ENCODE measurements around the gene FMN1.

Gene FMN1

DNA sequence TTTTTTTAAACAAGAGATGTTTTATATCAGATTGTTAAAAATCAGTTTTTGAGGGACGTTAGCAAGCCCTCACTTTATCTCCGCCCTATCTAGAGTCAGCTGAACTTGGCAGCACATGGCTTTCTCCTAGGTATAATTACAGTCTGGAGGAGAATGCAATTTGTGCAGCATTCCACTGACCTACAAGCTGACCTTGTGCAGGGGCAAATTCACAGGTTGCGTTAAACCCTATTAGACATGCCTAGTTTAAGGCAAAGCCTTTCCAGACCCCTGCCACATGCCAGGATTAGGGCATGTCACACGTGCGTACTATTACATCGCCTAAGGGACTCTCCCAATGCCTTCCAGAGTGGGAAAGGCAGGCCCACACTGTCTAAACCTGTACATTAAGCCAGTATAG, 252.7 kb downstream of the FMN1 start:
- H3F3A ChIP-seq (ENCODE audit: control insufficient read depth, insufficient read depth): no peaks in the 10 kb centered on the region
- no peaks in the 10 kb centered on the region for H3K4me1 ChIP-seq (ENCODE audit: control insufficient read depth, low read length)
- H3K27me3 ChIP-seq (ENCODE audit: control insufficient read depth, low read length): peaks cover 15% of the 10 kb centered on the region
- H3K9me3 ChIP-seq (ENCODE audit: control insufficient read depth, insufficient read depth, low read length): no peaks in the 10 kb centered on the region
- no peaks in the 10 kb centered on the region for H4K20me1 ChIP-seq (ENCODE audit: control insufficient read depth, insufficient read depth, low read depth, low read length)
- no peak overlapping the region for H3K4me3 ChIP-seq (ENCODE audit: low read length)
- H3K9me2 ChIP-seq (replicated peaks; ENCODE audit: control insufficient read depth, low read length): no peaks in the 10 kb centered on the region
- no peaks in the 10 kb centered on the region for H3K36me3 ChIP-seq (ENCODE audit: control insufficient read depth, low read length)
- no peak overlapping the region for H3K27ac ChIP-seq (ENCODE audit: low read depth, low read length)
- H3K79me2 ChIP-seq (ENCODE audit: control insufficient read depth, low read length): no peaks in the 10 kb centered on the region
- no peak overlapping the region for H3K4me2 ChIP-seq (ENCODE audit: low read length)
- TF ChIP-seq EZH2phosphoT487 (IDR thresholded peaks at IDR 0.05; ENCODE audit: borderline replicate concordance, low read length): no peak
- TF ChIP-seq, protein P1, sequence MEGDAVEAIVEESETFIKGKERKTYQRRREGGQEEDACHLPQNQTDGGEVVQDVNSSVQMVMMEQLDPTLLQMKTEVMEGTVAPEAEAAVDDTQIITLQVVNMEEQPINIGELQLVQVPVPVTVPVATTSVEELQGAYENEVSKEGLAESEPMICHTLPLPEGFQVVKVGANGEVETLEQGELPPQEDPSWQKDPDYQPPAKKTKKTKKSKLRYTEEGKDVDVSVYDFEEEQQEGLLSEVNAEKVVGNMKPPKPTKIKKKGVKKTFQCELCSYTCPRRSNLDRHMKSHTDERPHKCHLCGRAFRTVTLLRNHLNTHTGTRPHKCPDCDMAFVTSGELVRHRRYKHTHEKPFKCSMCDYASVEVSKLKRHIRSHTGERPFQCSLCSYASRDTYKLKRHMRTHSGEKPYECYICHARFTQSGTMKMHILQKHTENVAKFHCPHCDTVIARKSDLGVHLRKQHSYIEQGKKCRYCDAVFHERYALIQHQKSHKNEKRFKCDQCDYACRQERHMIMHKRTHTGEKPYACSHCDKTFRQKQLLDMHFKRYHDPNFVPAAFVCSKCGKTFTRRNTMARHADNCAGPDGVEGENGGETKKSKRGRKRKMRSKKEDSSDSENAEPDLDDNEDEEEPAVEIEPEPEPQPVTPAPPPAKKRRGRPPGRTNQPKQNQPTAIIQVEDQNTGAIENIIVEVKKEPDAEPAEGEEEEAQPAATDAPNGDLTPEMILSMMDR (IDR thresholded peaks at IDR 0.05; ENCODE audit: low read depth, low read length, poor library complexity, severe bottlenecking): no peak

GRCh38 chr15:32936976-32937375, 257.5 kb downstream of the FMN1 start:
- no peak for TF ChIP-seq EZH2phosphoT487 (IDR thresholded peaks at IDR 0.05; ENCODE audit: borderline replicate concordance, low read length)
- TF ChIP-seq, protein P1 (IDR thresholded peaks at IDR 0.05; ENCODE audit: low read depth, low read length, poor library complexity, severe bottlenecking): no peak
- H3K4me2 ChIP-seq (ENCODE audit: low read length): no peak overlapping the region
- H3K27me3 ChIP-seq (ENCODE audit: control insufficient read depth, low read length): peaks cover 34% of the 10 kb centered on the region
- H4K20me1 ChIP-seq (ENCODE audit: control insufficient read depth, insufficient read depth, low read depth, low read length): no peaks in the 10 kb centered on the region
- no peaks in the 10 kb centered on the region for H3K36me3 ChIP-seq (ENCODE audit: control insufficient read depth, low read length)
- H3K4me3 ChIP-seq (ENCODE audit: low read length): no peak overlapping the region
- H3K27ac ChIP-seq (ENCODE audit: low read depth, low read length): no peak overlapping the region
- no peaks in the 10 kb centered on the region for H3K4me1 ChIP-seq (ENCODE audit: control insufficient read depth, low read length)
- H3K79me2 ChIP-seq (ENCODE audit: control insufficient read depth, low read length): no peaks in the 10 kb centered on the region
- H3K9me2 ChIP-seq (replicated peaks; ENCODE audit: control insufficient read depth, low read length): no peaks in the 10 kb centered on the region
- no peaks in the 10 kb centered on the region for H3K9me3 ChIP-seq (ENCODE audit: control insufficient read depth, insufficient read depth, low read length)
- H3F3A ChIP-seq (ENCODE audit: control insufficient read depth, insufficient read depth): no peaks in the 10 kb centered on the region

- H3K27me3 ChIP-seq (ENCODE audit: control insufficient read depth, low read length): peaks cover 36% of the 10 kb centered on the region
- no peak overlapping the region for H3K4me3 ChIP-seq (ENCODE audit: low read length)
- no peaks in the 10 kb centered on the region for H4K20me1 ChIP-seq (ENCODE audit: control insufficient read depth, insufficient read depth, low read depth, low read length)
- H3K36me3 ChIP-seq (ENCODE audit: control insufficient read depth, low read length): no peaks in the 10 kb centered on the region
- H3F3A ChIP-seq (ENCODE audit: control insufficient read depth, insufficient read depth): no peaks in the 10 kb centered on the region
- no peak overlapping the region for H3K4me2 ChIP-seq (ENCODE audit: low read length)
- H3K9me2 ChIP-seq (replicated peaks; ENCODE audit: control insufficient read depth, low read length): no peaks in the 10 kb centered on the region
- H3K9me3 ChIP-seq (ENCODE audit: control insufficient read depth, insufficient read depth, low read length): no peaks in the 10 kb centered on the region
- TF ChIP-seq, protein P1 (IDR thresholded peaks at IDR 0.05; ENCODE audit: low read depth, low read length, poor library complexity, severe bottlenecking): peak; percentile 67
- no peak for TF ChIP-seq EZH2phosphoT487 (IDR thresholded peaks at IDR 0.05; ENCODE audit: borderline replicate concordance, low read length)
- no peaks in the 10 kb centered on the region for H3K4me1 ChIP-seq (ENCODE audit: control insufficient read depth, low read length)
- H3K79me2 ChIP-seq (ENCODE audit: control insufficient read depth, low read length): no peaks in the 10 kb centered on the region
- H3K27ac ChIP-seq (ENCODE audit: low read depth, low read length): no peak overlapping the region
Observed at GRCh38 chr15:32936283-32936918, 258.1 kb downstream of the FMN1 start.

Data from DOHH2 (cell line).